Fibroblast of lung (primary cell): ENCODE data around the gene OGFOD2. TPM values are rescaled to one million over a fixed set of nuclear protein-coding genes. Genes with fewer than 3 reads are reported as not detected.

Source experiments
- DNase-seq, 2 donors: peaks; one replicate each; pipeline versions ENCODE4 v3.0.0 to v3.0.0-alpha.2; 2010; ENCODE audit warnings: low read depth in 2 of 2
- H2AFZ ChIP-seq: 2 replicates; pipeline ENCODE4 v1.5.1; 2012; ENCODE audit warnings: low read length, control low read depth, inconsistent platforms
- H3K27ac ChIP-seq: 2 replicates; pipeline ENCODE4 v1.5.1; 2011; ENCODE audit warnings: low read length, control low read depth; ENCODE audit not compliant: insufficient read depth
- H3K27me3 ChIP-seq: 2 replicates; pipeline ENCODE4 v1.5.1; 2011; ENCODE audit warnings: mild to moderate bottlenecking, low read length; ENCODE audit not compliant: control insufficient read depth, insufficient read depth
- H3K36me3 ChIP-seq: 2 replicates; pipeline ENCODE4 v1.5.1; 2011; ENCODE audit warnings: low read length; ENCODE audit not compliant: control insufficient read depth, insufficient read depth
- H3K4me1 ChIP-seq: 2 replicates; pipeline ENCODE4 v1.5.1; 2011; ENCODE audit warnings: low read length; ENCODE audit not compliant: control insufficient read depth, insufficient read depth; ENCODE audit errors: extremely low read depth
- H3K4me2 ChIP-seq: 2 replicates; pipeline ENCODE4 v1.5.1; 2011; ENCODE audit warnings: low read length, control low read depth; ENCODE audit not compliant: insufficient read depth; ENCODE audit errors: extremely low read depth
- H3K4me3 ChIP-seq, 4 experiments: fragments of 200-600 bp in 1 of 4; sonication (generic) in 1 of 4; replicated peaks in 1 of 4; 2 replicates each; pipeline ENCODE4 v1.5.1; 2011 to 2016; ENCODE audit warnings: low read length in 4 of 4, low read depth in 3 of 4, mild to moderate bottlenecking in 3 of 4, control low read depth in 2 of 4, inconsistent platforms in 1 of 4, mixed read lengths in 1 of 4; ENCODE audit not compliant: insufficient read depth in 1 of 4; ENCODE audit errors: control extremely low read depth in 1 of 4
- H3K79me2 ChIP-seq: 2 replicates; pipeline ENCODE4 v1.5.1; 2012; ENCODE audit warnings: mild to moderate bottlenecking, low read length, inconsistent platforms; ENCODE audit not compliant: control insufficient read depth, insufficient read depth
- H3K9ac ChIP-seq: 2 replicates; pipeline ENCODE4 v1.5.1; 2011; ENCODE audit warnings: mild to moderate bottlenecking, low read length, control low read depth; ENCODE audit not compliant: insufficient read depth
- H3K9me3 ChIP-seq: 2 replicates; pipeline ENCODE4 v1.5.1; 2012; ENCODE audit warnings: low read depth, low read length; ENCODE audit not compliant: control insufficient read depth, insufficient read depth
- H4K20me1 ChIP-seq: 2 replicates; pipeline ENCODE4 v1.5.1; 2011; ENCODE audit warnings: low read length; ENCODE audit not compliant: control insufficient read depth, insufficient read depth; ENCODE audit errors: extremely low read depth
- EZH2 ChIP-seq: IDR thresholded peaks from 2 replicates; pipeline ENCODE4 v1.5.1; 2012; ENCODE audit warnings: low read length, control low read depth, mild to moderate bottlenecking; ENCODE audit errors: missing control alignments
- polyA plus RNA-seq, 2 donors: library from polyadenylated mRNA; depleted of rRNA in 1 of 2; stranded (reverse) in 1 of 2; unstranded in 1 of 2; fragments of >200 nt; gene quantifications; 2 replicates each; pipeline ENCODE4 v1.2.1, GENCODE V29; 2011 to 2012; ENCODE audit warnings: missing spikeins in 1 of 2
- total RNA-seq: library from RNA; depleted of rRNA; stranded (reverse); fragments of >200 nt; gene quantifications from 2 replicates; pipeline ENCODE4 v1.2.1, GENCODE V29; 2014
- TF ChIP-seq, protein P1 (sequence below), 2 donors: IDR thresholded peaks in 1 of 2; conservative IDR thresholded peaks in 1 of 2; 1 replicate in 1 of 2; 2 replicates in 1 of 2; pipeline ENCODE4 v1.5.1; 2011 to 2012; ENCODE audit warnings: low read length in 2 of 2, control low read depth in 1 of 2, inconsistent platforms in 1 of 2, low read depth in 1 of 2, mild to moderate bottlenecking in 1 of 2

OGFOD2 gene
- total and polyA plus RNA-seq, 2 donors (not counting 1 experiment from before 2014, with no cell fraction given): 5.2 to 9.6 TPM

DNA sequence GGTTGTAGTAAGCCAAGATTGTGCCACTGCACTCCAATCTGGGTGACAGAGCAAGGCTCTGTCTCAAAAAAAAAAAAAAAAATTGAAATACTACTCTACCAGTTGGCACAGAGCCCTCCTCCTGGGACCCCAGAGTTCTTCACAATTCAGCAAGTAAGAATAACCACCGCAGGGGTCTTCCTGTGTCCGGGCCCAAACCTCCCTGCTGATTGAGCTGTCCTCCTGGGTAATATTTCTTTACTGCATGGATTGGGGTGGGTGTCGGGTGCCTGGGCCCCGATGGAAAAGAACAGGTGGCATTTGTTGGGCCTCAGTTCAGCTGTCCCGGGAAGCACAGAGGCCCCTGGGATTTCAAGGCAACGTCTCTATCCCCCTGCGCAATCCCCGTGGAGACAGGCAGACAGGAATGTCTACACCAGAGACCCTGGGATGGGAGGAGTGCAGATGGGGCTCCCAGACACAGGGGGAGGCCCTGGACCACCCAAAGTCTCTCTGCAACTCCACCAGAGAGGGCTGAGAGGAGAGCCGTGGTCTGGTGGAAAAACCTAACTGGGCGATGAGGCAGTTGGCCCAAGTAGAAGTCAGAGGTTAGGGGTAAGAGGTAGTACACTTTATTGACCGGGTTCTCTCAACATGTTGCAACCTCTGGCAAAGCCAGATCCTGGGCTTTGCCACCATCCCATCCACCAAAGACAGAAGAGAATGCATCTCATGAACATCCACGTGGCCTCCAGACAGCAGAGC lies 46.5 kb upstream of the OGFOD2 start:
- no peaks in the 10 kb centered on the region for H3K27me3 ChIP-seq
- TF ChIP-seq, protein P1, sequence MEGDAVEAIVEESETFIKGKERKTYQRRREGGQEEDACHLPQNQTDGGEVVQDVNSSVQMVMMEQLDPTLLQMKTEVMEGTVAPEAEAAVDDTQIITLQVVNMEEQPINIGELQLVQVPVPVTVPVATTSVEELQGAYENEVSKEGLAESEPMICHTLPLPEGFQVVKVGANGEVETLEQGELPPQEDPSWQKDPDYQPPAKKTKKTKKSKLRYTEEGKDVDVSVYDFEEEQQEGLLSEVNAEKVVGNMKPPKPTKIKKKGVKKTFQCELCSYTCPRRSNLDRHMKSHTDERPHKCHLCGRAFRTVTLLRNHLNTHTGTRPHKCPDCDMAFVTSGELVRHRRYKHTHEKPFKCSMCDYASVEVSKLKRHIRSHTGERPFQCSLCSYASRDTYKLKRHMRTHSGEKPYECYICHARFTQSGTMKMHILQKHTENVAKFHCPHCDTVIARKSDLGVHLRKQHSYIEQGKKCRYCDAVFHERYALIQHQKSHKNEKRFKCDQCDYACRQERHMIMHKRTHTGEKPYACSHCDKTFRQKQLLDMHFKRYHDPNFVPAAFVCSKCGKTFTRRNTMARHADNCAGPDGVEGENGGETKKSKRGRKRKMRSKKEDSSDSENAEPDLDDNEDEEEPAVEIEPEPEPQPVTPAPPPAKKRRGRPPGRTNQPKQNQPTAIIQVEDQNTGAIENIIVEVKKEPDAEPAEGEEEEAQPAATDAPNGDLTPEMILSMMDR (conservative IDR thresholded peaks at IDR 0.05 in 1 of 2, IDR thresholded peaks at IDR 0.05 in 1 of 2; ENCODE audit: low read depth in 1 of 2, low read length in 2 of 2): no peak
- TF ChIP-seq EZH2: no peak
- no peak overlapping the region for H3K4me3 ChIP-seq
- no peak for DNase-seq
- H3K36me3 ChIP-seq: no peaks in the 10 kb centered on the region
- H2AFZ ChIP-seq: no peak overlapping the region
- H3K9me3 ChIP-seq: no peaks in the 10 kb centered on the region
- H4K20me1 ChIP-seq: no peaks in the 10 kb centered on the region
- H3K79me2 ChIP-seq: no peaks in the 10 kb centered on the region
- no peak overlapping the region for H3K9ac ChIP-seq
- H3K27ac ChIP-seq: no peak overlapping the region
- H3K4me2 ChIP-seq: no peak overlapping the region
- H3K4me1 ChIP-seq: no peaks in the 10 kb centered on the region

DNA sequence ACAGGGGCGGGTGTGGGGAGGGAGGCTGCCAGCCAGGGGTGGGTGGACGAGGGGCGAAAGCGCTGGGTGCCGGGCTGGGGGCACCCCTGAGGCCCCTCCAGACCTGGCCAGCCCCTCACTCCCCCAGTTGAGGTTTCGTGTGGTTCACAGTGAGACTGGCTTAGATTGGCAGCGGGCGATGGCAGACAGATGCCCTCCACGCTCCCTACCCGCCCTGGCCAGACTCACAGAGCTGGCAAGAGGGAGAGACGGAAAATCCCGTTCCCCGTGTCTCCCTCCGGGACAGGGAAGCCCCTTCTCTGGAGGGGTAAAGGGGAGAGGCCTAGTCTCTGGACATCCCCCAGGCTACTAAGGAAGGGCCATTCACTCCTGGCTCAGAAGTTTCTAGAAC lies 45.9 kb upstream of the OGFOD2 start:
- no peak overlapping the region for H3K27ac ChIP-seq
- no peak overlapping the region for H2AFZ ChIP-seq
- DNase-seq: no peak
- no peaks in the 10 kb centered on the region for H3K79me2 ChIP-seq
- H3K4me1 ChIP-seq: no peaks in the 10 kb centered on the region
- H3K36me3 ChIP-seq: no peaks in the 10 kb centered on the region
- H3K4me3 ChIP-seq: no peak overlapping the region
- H3K27me3 ChIP-seq: no peaks in the 10 kb centered on the region
- TF ChIP-seq EZH2: no peak
- TF ChIP-seq, protein P1 (conservative IDR thresholded peaks at IDR 0.05 in 1 of 2, IDR thresholded peaks at IDR 0.05 in 1 of 2; ENCODE audit: low read depth in 1 of 2, low read length in 2 of 2): no peak
- no peak overlapping the region for H3K9ac ChIP-seq
- no peak overlapping the region for H3K4me2 ChIP-seq
- no peaks in the 10 kb centered on the region for H4K20me1 ChIP-seq
- no peaks in the 10 kb centered on the region for H3K9me3 ChIP-seq

DNA sequence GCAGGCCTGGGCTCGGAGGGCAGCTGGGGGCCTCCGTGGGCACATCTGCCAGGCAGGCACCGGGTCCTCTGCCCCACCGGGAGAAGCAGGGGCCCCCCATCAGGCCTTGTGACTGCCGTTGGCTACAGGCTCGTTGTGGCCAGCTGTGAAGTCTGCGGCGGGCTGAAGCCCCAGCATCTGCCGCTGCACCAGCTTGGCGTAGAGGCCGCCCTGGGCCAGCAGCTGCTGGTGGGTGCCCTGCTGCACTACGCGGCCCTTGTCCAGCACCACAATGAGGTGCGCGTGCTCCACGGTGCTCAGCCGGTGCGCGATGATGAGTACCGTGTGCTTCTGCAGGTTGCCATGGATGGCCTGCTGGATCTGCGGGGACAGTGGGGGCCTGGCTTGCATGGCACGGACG lies 45.2 kb upstream of the OGFOD2 start:
- TF ChIP-seq, protein P1 (conservative IDR thresholded peaks at IDR 0.05 in 1 of 2, IDR thresholded peaks at IDR 0.05 in 1 of 2; ENCODE audit: low read depth in 1 of 2, low read length in 2 of 2): no peak
- TF ChIP-seq EZH2: no peak
- H4K20me1 ChIP-seq: no peaks in the 10 kb centered on the region
- no peak for DNase-seq

More for the DNA sequence above, 45.2 kb upstream of the OGFOD2 start:
- no peaks in the 10 kb centered on the region for H3K36me3 ChIP-seq
- no peak overlapping the region for H2AFZ ChIP-seq
- H3K27ac ChIP-seq: no peak overlapping the region
- H3K79me2 ChIP-seq: no peaks in the 10 kb centered on the region
- H3K4me3 ChIP-seq: no peak overlapping the region
- H3K27me3 ChIP-seq: no peaks in the 10 kb centered on the region
- no peaks in the 10 kb centered on the region for H3K9me3 ChIP-seq
- no peak overlapping the region for H3K4me2 ChIP-seq
- no peaks in the 10 kb centered on the region for H3K4me1 ChIP-seq
- H3K9ac ChIP-seq: no peak overlapping the region
